ENCODE data around the gene KIAA0753.

GRCh38 chr17:6544011-6544370 is 96.5 kb downstream of the KIAA0753 start:
- TF ChIP-seq CTCF (IDR thresholded peaks at IDR 0.05) (no peak), POLR2AphosphoS5 (IDR thresholded peaks at IDR 0.05; ENCODE audit: low read depth, low read length) (no peak), USF1 (IDR thresholded peaks at IDR 0.05; ENCODE audit: borderline replicate concordance, low read depth) (no peak), GABPA (IDR thresholded peaks at IDR 0.05; ENCODE audit: low read depth) (no peak), USF2 (IDR thresholded peaks at IDR 0.05; ENCODE audit: borderline replicate concordance, low read depth, low read length) (no peak), EP300 (IDR thresholded peaks at IDR 0.05; ENCODE audit: borderline replicate concordance in 1 of 2, low read depth in 1 of 2, low read length in 1 of 2) (no peak), MAX (IDR thresholded peaks at IDR 0.05; ENCODE audit: low read depth) (no peak), REST (IDR thresholded peaks at IDR 0.05; ENCODE audit: low read depth, low read length) (no peak)

Data from SK-N-SH (cell line).